Mesendoderm (in vitro differentiated cells): ENCODE measurements around the gene ACCSL.
A peak's percentile ranks its signal among the peaks of the same experiment; 100 is the strongest.

Experiments used
- DNase-seq: peaks from one replicate; pipeline ENCODE4 v3.0.0; 2013
- H2AK5ac ChIP-seq: 2 replicates; pipeline ENCODE4 v1.6.1; 2013; ENCODE audit warnings: low read length, inconsistent platforms
- H2BK120ac ChIP-seq: 2 replicates; pipeline ENCODE4 v1.6.1; 2013; ENCODE audit warnings: low read depth, mild to moderate bottlenecking, low read length, moderate library complexity, mixed read lengths
- H2BK15ac ChIP-seq: replicated peaks from 2 replicates; pipeline ENCODE4 v1.6.1; 2013; ENCODE audit warnings: low read depth, mild to moderate bottlenecking, moderate library complexity
- H2BK5ac ChIP-seq: 2 replicates; pipeline ENCODE4 v1.6.1; 2013; ENCODE audit warnings: low read length, inconsistent platforms
- H3K18ac ChIP-seq: 2 replicates; pipeline ENCODE4 v1.6.1; 2013; ENCODE audit warnings: mild to moderate bottlenecking, low read length, mixed read lengths
- H3K23ac ChIP-seq: one replicate; pipeline ENCODE4 v1.6.1; 2013; ENCODE audit warnings: low read length
- H3K27ac ChIP-seq: 2 replicates; pipeline ENCODE4 v1.5.1; 2013; ENCODE audit warnings: low read depth, mild to moderate bottlenecking, inconsistent platforms, low read length, moderate library complexity
- H3K27me3 ChIP-seq: 2 replicates; pipeline ENCODE4 v1.6.1; 2013; ENCODE audit warnings: low read length, control low read depth, mild to moderate bottlenecking, inconsistent platforms; ENCODE audit not compliant: insufficient read depth, poor library complexity
- H3K36me3 ChIP-seq: 2 replicates; pipeline ENCODE4 v1.6.1; 2013; ENCODE audit warnings: low read length, inconsistent platforms; ENCODE audit not compliant: control insufficient read depth, insufficient read depth
- H3K4ac ChIP-seq: one replicate; pipeline ENCODE4 v1.6.1; 2013; ENCODE audit warnings: low read depth, mild to moderate bottlenecking, low read length, moderate library complexity
- H3K4me1 ChIP-seq: 2 replicates; pipeline ENCODE4 v1.6.1; 2013; ENCODE audit warnings: low read depth, low read length, inconsistent platforms; ENCODE audit not compliant: control insufficient read depth
- H3K4me2 ChIP-seq: 2 replicates; pipeline ENCODE4 v1.6.1; 2013; ENCODE audit warnings: low read length
- H3K4me3 ChIP-seq: 2 replicates; pipeline ENCODE4 v1.5.1; 2013; ENCODE audit warnings: mild to moderate bottlenecking, low read length
- H3K56ac ChIP-seq: one replicate; pipeline ENCODE4 v1.6.1; 2013; ENCODE audit warnings: low read length
- H3K79me1 ChIP-seq: 2 replicates; pipeline ENCODE4 v1.6.1; 2013; ENCODE audit warnings: low read length, inconsistent platforms
- H3K79me2 ChIP-seq: 2 replicates; pipeline ENCODE4 v1.6.1; 2013; ENCODE audit warnings: mild to moderate bottlenecking, low read length; ENCODE audit not compliant: control insufficient read depth, insufficient read depth
- H3K9ac ChIP-seq: 2 replicates; pipeline ENCODE4 v1.6.1; 2013; ENCODE audit warnings: low read length, inconsistent platforms
- H4K5ac ChIP-seq: one replicate; pipeline ENCODE4 v1.6.1; 2013; ENCODE audit warnings: low read length
- H4K8ac ChIP-seq: one replicate; pipeline ENCODE4 v1.6.1; 2013; ENCODE audit warnings: low read depth, mild to moderate bottlenecking, control low read depth, low read length, moderate library complexity
- WGBS: extraction: QIAGEN DNeasy Blood & Tissue Kit; methylation state at CpG from one replicate; pipeline ENCODE4 v1.1.7; 2013; ENCODE audit warnings: low lambda C conversion rate, missing lambda C conversion rate; ENCODE audit not compliant: insufficient coverage; ENCODE audit errors: extremely low coverage; 5-methylcytosine and 5-hydroxymethylcytosine counted together

ACCSL gene

GRCh38 chr11:44004452-44005062 is 43.2 kb upstream of the ACCSL start:
- no peak overlapping the region for H3K27ac ChIP-seq
- H3K4ac ChIP-seq: no peak overlapping the region
- DNase-seq: no peak
- H3K4me2 ChIP-seq: no peak overlapping the region
- H3K56ac ChIP-seq: no peak overlapping the region
- H3K9ac ChIP-seq: no peak overlapping the region
- WGBS: no CpG with 5 or more reads among the region's 10 CpGs
- H2BK5ac ChIP-seq: no peak overlapping the region
- H3K79me1 ChIP-seq: no peaks in the 10 kb centered on the region
- no peak overlapping the region for H2BK15ac ChIP-seq
- H3K18ac ChIP-seq: no peak overlapping the region
- no peaks in the 10 kb centered on the region for H3K36me3 ChIP-seq
- no peaks in the 10 kb centered on the region for H3K4me1 ChIP-seq
- no peaks in the 10 kb centered on the region for H3K79me2 ChIP-seq
- no peak overlapping the region for H2AK5ac ChIP-seq
- H3K27me3 ChIP-seq: no peaks in the 10 kb centered on the region
- no peak overlapping the region for H4K8ac ChIP-seq
- no peak overlapping the region for H2BK120ac ChIP-seq
- H3K4me3 ChIP-seq: no peak overlapping the region
- H4K5ac ChIP-seq: no peak overlapping the region
- H3K23ac ChIP-seq: no peak overlapping the region

GRCh38 chr11:44005063-44005701 is 42.6 kb upstream of the ACCSL start:
- Histone ChIP-seq H2AK5ac (no peak overlapping the region), H3K4me2 (no peak overlapping the region), H3K4me3 (no peak overlapping the region), H3K4ac (no peak overlapping the region), H3K36me3 (no peaks in the 10 kb centered on the region), H4K8ac (no peak overlapping the region), H3K79me1 (no peaks in the 10 kb centered on the region), H3K56ac (peak overlapping the region; percentile 15), H2BK15ac (no peak overlapping the region), H2BK120ac (no peak overlapping the region), H4K5ac (no peak overlapping the region), H3K9ac (no peak overlapping the region), H2BK5ac (no peak overlapping the region), H3K23ac (peak overlapping the region; percentile 45), H3K79me2 (no peaks in the 10 kb centered on the region), H3K4me1 (no peaks in the 10 kb centered on the region), H3K27me3 (no peaks in the 10 kb centered on the region), H3K27ac (no peak overlapping the region), H3K18ac (no peak overlapping the region)
- DNase-seq: no peak
- no CpG with 5 or more reads among the region's 14 CpGs for WGBS

- Histone ChIP-seq H3K9ac (no peak overlapping the region), H2BK5ac (no peak overlapping the region), H3K79me2 (no peaks in the 10 kb centered on the region), H2BK120ac (no peak overlapping the region), H3K27me3 (no peaks in the 10 kb centered on the region), H3K36me3 (no peaks in the 10 kb centered on the region), H4K8ac (no peak overlapping the region), H3K4me1 (no peaks in the 10 kb centered on the region), H2BK15ac (no peak overlapping the region), H2AK5ac (no peak overlapping the region), H3K4me2 (no peak overlapping the region), H3K27ac (no peak overlapping the region), H3K18ac (no peak overlapping the region), H3K4me3 (no peak overlapping the region), H4K5ac (no peak overlapping the region), H3K4ac (no peak overlapping the region), H3K23ac (no peak overlapping the region), H3K79me1 (no peaks in the 10 kb centered on the region), H3K56ac (no peak overlapping the region)
- no peak for DNase-seq
- no CpG with 5 or more reads among the region's 1 CpG for WGBS
These were observed 41.8 kb upstream of the ACCSL start for GRCh38 chr11:44005956-44006355.

- Histone ChIP-seq H2BK15ac (no peak overlapping the region), H2BK5ac (no peak overlapping the region), H2AK5ac (no peak overlapping the region), H3K4ac (no peak overlapping the region), H3K18ac (no peak overlapping the region), H3K56ac (no peak overlapping the region), H3K4me3 (no peak overlapping the region), H4K5ac (no peak overlapping the region), H3K79me1 (no peaks in the 10 kb centered on the region), H3K4me1 (no peaks in the 10 kb centered on the region), H3K79me2 (no peaks in the 10 kb centered on the region), H2BK120ac (no peak overlapping the region), H3K9ac (no peak overlapping the region), H4K8ac (no peak overlapping the region), H3K4me2 (no peak overlapping the region), H3K27ac (no peak overlapping the region), H3K36me3 (no peaks in the 10 kb centered on the region), H3K23ac (no peak overlapping the region), H3K27me3 (no peaks in the 10 kb centered on the region)
- no peak for DNase-seq
- WGBS: no CpG with 5 or more reads among the region's 11 CpGs
These were observed 40.8 kb upstream of the ACCSL start for GRCh38 chr11:44006917-44007361.

GRCh38 chr11:44007481-44008087 is 40.2 kb upstream of the ACCSL start:
- H3K4me2 ChIP-seq: no peak overlapping the region
- H3K79me2 ChIP-seq: no peaks in the 10 kb centered on the region
- no peak overlapping the region for H3K18ac ChIP-seq
- H3K4ac ChIP-seq: no peak overlapping the region
- no peak overlapping the region for H2AK5ac ChIP-seq
- no CpG with 5 or more reads among the region's 5 CpGs for WGBS
- H3K4me3 ChIP-seq: no peak overlapping the region
- no peak overlapping the region for H2BK15ac ChIP-seq
- H3K27me3 ChIP-seq: no peaks in the 10 kb centered on the region
- H3K23ac ChIP-seq: no peak overlapping the region
- no peaks in the 10 kb centered on the region for H3K4me1 ChIP-seq
- no peaks in the 10 kb centered on the region for H3K79me1 ChIP-seq
- no peak overlapping the region for H3K56ac ChIP-seq
- H4K5ac ChIP-seq: no peak overlapping the region
- no peak overlapping the region for H4K8ac ChIP-seq
- H3K36me3 ChIP-seq: no peaks in the 10 kb centered on the region
- no peak overlapping the region for H2BK120ac ChIP-seq
- no peak overlapping the region for H3K27ac ChIP-seq
- DNase-seq: no peak
- H2BK5ac ChIP-seq: no peak overlapping the region
- no peak overlapping the region for H3K9ac ChIP-seq
